HG02588 (cell line): ENCODE measurements around the gene CLEC12A.
"Not testable (repeated sequence)": the region's sequence is repeated elsewhere in the genome, so short reads cannot be mapped to it uniquely, and the experiment has no call there.

ENCODE experiments used
- ATAC-seq: cut with Tn5 transposase; IDR thresholded peaks from one replicate; pipeline ENCODE4 v1.9.1; 2021; ENCODE audit warnings: mild to moderate bottlenecking, moderate library complexity; ENCODE audit not compliant: unreplicated experiment

Gene CLEC12A

DNA sequence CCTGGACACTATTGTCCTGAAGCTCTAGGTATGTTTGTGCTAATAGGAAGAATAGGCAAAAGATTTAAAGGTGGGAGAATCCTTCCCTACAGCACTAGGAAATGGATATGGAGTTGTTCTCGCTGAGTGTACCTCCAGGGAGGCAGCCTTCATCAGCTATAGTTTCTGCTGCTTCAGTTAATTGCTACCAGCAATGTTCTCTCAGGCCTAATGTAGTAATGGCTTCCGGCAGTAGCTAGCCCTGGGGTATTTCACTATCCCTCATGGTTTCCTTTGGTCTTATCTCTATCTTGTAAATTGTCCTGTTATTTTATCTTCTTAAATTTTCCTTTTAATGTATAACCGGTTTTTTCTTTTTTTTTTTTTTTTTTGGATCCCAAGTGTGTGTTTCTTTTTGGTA, 9.3 kb upstream of the CLEC12A start:
- no peak for ATAC-seq

DNA sequence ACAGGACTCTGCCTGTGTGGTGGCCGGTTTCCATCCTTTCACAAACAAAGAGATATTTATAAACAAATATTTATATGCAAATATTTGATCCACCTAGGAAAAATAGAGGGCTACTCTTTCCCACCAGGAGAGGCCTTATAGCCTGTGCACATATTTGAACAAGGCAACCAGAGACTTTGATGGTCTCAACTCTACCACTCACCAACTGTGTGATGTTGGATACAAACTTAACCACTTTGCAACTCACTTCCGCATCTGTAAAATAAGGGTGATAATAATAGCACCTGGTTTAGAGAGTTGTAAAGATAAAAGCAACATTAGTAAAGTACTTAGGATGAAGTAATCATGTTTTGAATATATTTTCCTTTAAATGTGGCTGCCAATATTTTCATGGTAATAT, 1.5 kb upstream of the CLEC12A start:
- ATAC-seq: no peak

DNA sequence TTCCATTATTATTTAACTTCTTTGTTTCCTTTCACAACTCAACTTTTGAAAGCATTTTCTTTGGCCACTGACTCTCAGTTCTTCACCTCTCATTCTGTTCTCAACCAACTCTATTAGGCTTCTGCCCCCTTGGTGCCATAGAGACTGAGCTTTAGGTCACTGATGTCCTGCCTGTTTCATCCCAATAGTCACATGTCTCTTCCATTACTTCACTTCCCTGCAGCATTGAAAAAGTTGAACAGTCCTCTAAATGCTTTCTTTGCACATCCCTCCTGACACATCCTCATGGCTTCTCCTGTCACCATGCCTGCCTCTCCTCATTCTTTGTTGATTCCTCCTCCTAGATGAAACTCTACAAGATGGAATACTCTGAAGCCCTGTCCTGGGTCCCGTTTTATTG, 2.7 kb downstream of the CLEC12A start:
- no peak for ATAC-seq

DNA sequence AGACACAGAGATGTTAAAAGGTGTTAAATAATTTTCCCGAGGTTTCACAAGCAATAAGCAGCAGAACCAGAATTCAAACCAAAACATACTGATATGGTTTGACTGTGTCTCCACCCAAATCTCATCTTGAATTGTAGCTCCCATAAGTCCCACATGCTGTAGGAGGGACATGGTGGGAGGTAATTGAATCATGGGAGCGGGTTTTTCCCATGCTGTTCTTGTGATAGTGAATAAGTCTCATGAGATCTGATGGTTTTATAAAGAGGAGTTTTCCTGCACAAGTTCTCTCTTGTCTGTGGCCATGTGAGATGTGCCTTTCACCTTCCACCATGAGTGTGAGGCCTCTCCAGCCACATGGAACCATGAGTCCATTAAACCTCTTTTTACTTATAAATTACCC, 3.5 kb downstream of the CLEC12A start:
- not testable (repeated sequence) for ATAC-seq

DNA sequence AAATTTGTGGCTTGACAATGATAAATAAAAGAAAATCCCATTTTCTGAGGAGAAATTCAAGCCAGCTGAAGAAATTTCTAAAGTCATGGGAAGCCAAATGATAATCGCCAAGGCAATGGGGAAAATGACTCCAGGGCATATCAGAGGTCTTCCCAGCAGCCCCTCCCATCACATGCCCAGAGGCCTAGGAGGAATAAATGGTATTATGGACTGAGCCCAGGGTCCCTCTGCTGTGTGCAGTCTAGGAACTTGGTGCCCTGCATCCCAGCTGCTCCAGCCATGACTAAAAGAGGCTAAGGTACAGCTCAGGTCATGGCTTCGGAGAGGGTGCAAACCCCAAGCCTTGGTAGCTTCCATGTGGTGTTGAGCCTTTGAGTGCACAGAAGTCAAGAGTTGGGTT, 4.4 kb downstream of the CLEC12A start:
- no peak for ATAC-seq

DNA sequence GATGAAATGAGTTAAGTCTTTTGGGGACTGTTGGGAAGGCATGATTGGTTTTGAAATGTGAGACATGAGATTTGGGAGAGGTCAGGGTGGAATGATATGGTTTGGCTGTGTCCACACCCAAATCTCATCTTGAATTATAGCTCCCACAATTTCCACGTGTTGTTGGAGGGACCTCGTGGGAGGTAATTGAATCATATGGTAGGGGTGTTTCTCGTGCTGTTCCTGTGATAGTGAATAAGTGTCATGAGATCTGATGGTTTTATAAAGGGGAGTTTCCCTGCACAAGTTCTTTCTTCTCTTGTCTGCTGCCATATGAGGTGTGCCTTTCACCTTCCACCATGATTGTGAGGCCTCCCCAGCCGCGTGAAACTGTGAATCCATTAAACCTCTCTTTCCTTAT, 5.4 kb downstream of the CLEC12A start:
- ATAC-seq: not testable (repeated sequence)

DNA sequence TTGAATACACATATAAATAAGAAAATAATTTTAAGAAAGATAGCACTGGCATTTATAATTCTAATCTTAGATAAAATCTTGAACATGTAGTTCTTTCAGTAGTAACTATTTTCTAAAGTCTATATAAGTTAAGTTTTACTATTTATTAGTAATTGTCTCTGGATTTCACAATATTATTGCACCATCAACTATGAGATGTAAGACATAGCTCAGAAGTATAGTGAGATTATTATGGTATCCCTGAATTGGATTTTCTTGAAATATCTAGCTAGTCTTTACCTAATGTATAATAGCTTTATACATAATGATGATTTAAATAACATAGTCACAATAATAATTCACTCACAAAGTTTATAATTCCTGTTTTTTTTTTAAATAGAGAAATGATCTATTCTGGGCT, 6.7 kb downstream of the CLEC12A start:
- no peak for ATAC-seq

DNA sequence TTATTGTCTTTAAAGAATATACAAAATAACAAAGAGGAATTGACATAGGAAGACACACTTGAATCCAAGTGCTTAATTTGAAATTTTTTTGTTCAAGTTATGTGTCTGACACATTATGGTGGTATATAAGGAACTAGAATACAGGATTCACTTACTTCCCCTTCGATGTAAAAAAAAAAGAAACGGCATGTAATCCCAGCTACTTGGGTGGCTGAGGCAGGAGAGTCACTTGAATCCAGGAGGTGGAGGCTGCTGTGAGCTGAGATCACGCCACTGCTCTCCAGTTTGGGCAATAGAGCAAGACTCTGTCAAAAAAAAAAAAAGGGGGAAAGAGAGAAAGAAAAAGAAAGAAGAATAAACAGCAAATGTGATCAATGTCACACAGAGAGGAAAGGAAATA, 8.9 kb downstream of the CLEC12A start:
- ATAC-seq: no peak

DNA sequence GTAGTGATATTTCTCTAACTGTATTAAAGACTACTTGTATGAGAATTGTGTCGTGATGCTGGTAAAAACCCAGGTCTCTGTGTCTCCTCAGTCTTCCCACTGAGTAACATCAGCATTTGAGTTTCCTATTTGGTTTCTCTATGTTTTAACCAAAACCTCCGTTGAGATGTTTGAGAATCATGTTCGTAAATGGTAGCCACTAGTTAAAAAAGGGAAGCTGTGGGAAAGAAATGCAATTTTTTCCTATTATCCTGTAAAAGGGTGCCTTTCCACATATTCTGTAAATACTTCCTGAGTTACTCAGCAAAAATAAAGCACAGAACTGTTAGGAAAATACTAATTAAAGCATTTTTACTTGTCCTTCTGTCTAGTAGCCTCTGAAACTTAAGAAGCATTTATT, 20.7 kb downstream of the CLEC12A start:
- ATAC-seq: no peak

DNA sequence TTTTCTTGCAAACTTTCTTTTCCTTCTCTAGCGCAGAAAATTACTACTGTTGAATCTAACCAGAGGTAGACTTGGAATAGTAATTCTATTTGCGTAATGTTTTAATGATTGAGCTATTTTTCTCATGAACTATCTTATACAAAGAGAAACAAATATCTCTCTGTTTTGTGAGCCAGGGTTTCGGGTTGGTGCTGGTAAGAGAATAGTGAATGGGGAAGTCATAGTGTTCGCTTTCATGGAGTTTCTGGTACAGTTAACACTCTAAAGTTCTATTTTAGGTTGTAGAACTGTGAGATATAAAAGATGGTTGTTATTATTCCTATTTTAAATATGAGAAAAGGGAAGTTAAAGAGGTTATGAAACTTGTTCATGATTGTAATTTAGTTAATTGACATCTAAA, 21.1 kb downstream of the CLEC12A start:
- no peak for ATAC-seq

DNA sequence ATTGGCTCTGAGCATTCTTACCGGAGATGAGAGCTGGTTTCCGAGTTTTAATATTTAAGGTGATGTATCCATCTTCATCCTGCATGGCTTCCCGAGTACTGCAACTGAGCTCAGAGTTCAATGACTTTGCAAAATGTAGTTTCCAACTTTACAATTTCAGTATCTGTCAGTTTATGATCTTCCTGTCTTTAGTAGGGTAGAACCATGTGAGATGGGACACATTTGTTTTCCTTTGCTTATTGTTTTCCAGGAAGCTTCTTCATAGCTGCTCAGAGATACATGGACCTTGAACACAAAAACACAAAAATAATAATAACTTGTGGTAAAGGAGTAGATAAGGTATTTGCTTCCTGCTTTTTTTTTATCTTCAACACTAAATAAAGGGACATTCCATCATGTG, 27.8 kb downstream of the CLEC12A start, which contains the start of gene CLEC1B:
Gene CLEC1B, minus strand, starts transcription at position 106 of the 400 bp plus-strand sequence. Its CDS starts 21 bp downstream, at position 85.
- ATAC-seq: no peak

DNA sequence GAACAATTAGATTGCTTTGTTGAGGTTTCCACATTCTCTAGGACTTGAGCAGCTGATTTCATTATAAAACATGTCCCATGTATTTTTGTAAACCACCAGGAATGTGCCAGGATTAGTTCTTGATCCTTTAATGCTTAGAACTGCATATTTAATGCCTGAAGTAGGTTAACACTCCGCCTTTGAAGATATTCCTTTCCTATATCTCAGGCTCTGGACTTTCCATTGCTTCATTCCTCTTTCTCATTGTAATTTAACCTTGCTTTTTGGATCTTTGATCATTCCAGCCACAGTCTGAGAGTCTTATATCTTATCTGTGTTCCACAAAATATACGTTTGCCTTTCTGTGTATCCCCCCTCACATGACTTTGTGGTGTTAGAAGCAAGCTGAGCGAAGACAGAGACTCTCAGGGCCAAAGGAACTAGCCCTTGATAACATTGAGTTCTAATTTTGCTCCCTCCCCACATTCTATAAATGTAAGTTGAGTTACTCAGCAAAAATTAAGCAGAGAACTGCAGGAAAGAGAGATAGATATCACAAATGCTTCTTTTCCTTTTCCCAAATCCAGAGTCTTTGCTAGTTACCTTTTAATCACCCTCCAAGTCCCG, 30.1 kb downstream of the CLEC12A start:
- no peak for ATAC-seq

DNA sequence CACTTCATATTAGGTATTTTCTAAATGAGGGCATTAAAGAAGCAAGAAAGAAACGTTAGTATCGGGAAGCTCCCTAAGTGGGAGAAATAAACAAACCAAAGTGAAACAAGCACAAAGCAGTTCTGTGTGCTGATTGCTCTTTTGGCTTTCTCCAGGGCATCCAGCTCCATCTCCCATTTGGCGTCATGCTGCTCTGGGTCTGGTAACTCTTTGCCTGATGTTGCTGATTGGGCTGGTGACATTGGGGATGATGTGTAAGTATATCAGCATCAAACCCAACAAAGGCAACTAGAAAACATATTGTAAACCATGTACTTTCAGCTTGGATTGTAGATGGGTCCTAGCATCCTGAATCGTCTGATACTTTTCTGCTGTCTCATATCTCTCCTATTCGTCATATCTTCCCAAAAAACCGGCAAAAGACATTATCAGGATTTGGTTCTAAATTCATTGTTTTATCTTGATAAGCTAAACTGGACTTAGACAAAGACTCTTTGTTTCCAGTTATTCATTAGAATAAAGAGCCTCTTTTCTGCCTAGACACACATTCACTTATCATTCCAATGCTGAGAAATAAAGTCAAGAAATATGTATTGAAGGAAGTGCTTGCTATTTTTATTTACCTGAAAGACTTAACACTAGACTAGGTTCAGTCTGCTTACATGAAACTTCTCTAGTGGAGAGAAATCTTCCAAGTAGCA, 41.6 kb downstream of the CLEC12A start:
- no peak for ATAC-seq

DNA sequence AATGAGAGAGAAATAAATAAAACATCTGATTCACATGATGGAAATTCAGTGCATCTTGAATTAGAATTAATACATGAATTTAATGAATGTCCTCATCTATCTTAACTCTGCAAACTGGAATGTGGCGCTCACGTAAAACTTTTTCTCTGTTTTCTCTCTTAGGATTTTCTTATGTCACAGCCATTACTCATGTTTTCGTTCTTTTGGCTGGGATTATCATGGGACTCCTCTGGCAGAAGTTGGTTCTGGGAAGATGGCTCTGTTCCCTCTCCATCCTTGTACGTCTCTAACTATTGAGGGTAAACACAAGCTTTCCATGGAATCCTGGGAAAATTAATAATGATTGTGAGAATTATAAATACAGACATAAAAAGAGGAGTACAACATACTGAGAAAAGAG, 44.2 kb downstream of the CLEC12A start:
- ATAC-seq: no peak

DNA sequence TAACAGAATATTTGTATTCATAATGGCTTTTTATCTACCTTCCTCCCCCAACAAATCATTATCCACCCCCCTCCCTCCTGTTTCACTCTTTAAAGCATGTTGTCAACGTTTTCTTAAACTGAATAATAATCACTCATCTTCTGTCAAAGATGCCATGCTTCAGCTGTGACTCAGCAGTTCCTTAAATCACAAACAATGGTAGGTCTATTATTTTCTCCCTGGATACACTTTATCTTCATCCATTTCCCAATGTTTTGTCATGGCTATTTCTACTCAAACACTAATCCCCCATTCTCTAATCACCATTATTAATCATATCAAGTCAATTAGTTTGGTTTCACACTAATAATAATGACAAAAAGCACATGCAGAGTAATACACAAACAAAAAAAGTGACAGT, 45.7 kb downstream of the CLEC12A start:
- no peak for ATAC-seq

DNA sequence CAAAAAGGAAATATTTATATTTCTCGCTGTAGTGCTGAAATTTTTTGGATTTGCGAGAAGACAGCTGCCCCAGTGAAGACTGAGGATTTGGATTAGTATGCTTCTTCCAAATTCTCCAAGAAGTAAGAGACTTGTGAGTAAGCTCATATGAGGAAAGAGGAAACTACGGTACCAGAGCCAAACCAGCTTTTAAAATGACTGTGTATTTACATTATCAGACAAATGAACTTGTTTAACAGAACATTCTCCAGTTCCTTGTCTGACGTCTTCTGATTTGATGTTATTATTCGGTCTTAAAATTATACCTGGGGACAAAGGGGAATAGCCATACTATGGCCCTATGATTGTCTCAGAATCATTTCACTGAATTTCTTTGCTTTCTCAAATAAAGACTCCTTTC, 47.2 kb downstream of the CLEC12A start:
- no peak for ATAC-seq

DNA sequence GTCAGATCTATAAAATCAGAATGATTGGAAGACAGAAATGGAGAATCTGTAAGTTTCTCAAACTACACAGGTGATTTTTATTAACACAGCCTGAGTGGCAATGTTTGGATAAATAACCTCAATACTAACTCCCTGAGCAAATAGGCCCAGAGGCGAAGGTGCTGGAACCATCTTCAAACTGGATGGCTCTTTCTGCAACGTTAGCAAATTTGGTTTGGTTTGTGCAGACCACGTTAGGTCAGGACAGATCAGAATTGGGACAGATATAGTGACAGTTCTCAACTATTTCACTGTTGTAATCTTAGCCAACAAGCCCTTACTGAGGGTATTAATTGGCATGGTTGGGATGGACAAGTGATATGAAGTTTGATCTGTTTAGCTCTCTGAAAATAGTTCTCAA, 50.1 kb downstream of the CLEC12A start:
- no peak for ATAC-seq

DNA sequence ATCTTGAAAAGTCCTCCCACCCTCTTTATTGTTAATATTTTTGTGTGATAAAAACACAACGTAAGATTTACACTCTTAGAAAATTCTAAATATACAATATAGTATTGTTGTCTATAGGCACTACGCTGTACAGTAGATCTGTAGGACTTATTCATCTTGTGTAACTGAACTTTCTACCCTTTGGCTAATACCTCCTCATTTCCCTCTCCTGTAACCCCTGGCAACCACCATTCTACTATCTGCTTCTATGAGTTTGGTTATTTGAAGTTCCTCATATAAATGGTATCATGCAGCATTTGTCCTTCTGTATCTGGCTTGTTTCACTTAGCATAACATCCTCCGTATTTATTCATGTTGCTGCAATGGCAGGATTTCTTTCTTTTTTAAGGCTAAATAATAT, 54.0 kb downstream of the CLEC12A start:
- ATAC-seq: no peak

DNA sequence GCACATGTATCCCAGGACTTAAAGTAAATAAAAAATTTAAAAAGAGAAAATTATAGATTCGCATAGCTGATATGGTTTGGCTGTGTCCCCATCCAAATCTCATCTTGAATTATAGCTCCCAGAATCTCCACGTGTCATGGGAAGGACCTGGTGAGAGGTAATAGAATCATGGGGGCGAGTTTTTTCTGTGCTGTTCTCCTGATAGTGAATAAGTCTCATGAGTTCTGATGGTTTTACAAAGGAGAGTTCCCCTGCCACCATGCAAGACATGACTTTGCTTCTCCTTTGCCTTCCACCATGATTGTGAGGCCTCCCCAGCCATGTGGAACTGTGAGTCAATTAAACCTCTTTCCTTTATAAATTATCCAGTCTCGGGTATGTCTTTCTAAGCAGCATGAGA, 55.5 kb downstream of the CLEC12A start:
- ATAC-seq: not testable (repeated sequence)

DNA sequence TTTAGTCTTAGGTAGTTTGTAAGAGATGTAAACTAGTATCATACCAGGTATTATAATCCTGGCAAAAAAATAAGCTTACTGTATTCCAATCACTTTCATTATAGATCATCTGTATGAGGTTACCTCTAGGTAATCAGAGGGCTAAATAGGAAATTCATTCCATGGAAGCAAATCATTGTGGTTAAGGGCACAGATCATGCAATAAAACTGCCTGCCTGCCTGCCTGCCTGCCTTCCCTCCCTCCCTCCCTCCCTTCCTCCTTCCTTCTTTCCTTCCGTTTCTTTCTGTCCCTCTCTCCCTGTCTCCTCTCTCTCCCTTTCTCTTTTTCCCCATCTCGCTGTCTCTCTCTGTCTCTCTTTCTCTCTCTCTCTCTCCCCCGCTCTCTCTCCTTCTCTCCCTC, 56.1 kb downstream of the CLEC12A start:
- ATAC-seq: no peak

DNA sequence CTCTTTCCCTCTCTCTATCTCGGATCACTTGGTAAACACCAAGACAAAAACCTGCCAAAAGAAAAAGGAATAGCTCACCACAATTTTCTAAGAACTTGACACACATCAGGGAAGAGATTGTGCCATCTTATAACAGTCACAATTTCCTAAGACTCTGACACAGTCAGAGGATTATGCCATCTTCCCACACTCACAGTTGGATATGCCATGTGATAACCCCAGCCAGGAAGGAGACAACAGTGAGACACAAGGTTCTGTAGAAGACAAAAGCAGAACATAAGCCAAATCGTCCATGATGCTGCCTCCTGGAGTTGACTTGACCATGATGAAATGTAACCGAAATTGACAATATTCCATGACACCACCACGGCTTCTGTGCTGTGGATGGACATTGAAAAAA, 56.5 kb downstream of the CLEC12A start:
- no peak for ATAC-seq

DNA sequence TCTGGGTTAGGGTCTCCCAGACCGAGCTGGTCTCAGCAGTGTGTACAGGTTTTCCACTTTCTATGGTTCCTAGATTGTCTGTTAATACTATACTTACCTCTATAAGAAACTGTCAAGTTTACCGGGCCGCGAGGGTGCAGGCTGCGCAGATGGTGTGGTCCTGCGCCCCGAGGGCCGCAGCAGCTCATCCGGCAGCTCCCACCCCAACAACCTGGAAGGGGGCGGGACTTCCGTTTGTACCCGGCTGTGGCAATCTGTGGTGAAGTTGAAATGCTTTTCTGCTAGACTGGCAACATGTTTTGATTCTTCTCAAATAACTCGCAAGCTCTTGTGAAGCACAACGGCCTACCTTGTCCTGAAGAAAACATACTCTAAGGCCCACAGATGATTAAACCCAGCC, 59.2 kb downstream of the CLEC12A start, which contains the start of gene CLEC9A:
Gene CLEC9A, plus strand, starts transcription at position 237 of the 400 bp plus-strand sequence. CDS start 22,006 bp downstream, outside the sequence.
- no peak for ATAC-seq

DNA sequence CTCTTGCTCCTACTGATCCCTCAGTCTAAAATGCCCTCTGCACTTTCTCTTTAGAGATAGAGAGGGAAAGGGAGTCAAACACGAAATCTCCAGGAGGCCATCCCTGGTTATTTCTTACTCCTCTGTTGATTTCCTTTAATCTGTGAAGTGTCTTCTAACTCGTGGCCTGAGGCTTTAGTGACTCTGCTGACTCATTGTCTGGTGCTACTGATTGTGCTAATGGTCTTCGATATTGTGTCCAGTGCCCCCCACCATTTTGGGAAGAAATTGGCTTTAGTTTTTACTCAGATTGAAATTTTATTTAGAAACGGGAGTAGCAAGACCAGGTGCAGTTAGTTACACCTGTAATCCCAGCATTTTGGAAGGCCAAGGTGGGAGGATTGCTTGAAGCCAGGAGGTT, 60.1 kb downstream of the CLEC12A start:
- no peak for ATAC-seq
